Lower leg skin (tissue), 3 donors: ENCODE measurements around the gene CAAP1.

Experiments
- POLR2A ChIP-seq, 2 donors: fragments of 450-650 bp; IDR thresholded peaks; one replicate each; pipeline ENCODE4 v1.6.1; 2016 to 2017; ENCODE audit warnings: antibody characterized with exemption in 2 of 2, mild to moderate bottlenecking in 1 of 2, moderate library complexity in 1 of 2
- TF ChIP-seq, protein P1 (sequence below), 3 donors: fragments of 450-650 bp; IDR thresholded peaks; one replicate each; pipeline ENCODE4 v1.5.1; 2016; ENCODE audit warnings: antibody characterized with exemption in 3 of 3, mild to moderate bottlenecking in 3 of 3, moderate library complexity in 2 of 3

GRCh38 chr9:26833792-26834191 lies 58.8 kb downstream of the CAAP1 start:
- TF ChIP-seq, protein P1, sequence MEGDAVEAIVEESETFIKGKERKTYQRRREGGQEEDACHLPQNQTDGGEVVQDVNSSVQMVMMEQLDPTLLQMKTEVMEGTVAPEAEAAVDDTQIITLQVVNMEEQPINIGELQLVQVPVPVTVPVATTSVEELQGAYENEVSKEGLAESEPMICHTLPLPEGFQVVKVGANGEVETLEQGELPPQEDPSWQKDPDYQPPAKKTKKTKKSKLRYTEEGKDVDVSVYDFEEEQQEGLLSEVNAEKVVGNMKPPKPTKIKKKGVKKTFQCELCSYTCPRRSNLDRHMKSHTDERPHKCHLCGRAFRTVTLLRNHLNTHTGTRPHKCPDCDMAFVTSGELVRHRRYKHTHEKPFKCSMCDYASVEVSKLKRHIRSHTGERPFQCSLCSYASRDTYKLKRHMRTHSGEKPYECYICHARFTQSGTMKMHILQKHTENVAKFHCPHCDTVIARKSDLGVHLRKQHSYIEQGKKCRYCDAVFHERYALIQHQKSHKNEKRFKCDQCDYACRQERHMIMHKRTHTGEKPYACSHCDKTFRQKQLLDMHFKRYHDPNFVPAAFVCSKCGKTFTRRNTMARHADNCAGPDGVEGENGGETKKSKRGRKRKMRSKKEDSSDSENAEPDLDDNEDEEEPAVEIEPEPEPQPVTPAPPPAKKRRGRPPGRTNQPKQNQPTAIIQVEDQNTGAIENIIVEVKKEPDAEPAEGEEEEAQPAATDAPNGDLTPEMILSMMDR (IDR thresholded peaks at IDR 0.05) = no peak
- TF ChIP-seq POLR2A (IDR thresholded peaks at IDR 0.05) = no peak
